Right renal pelvis (tissue), 4 donors: ENCODE measurements around the gene KNDC1. TPM values are rescaled to one million over a fixed set of nuclear protein-coding genes. Genes with fewer than 3 reads are reported as not detected.
"Not testable (repeated sequence)": the region's sequence is repeated elsewhere in the genome, so short reads cannot be mapped to it uniquely, and the experiment has no call there.

Source experiments
- DNase-seq, 4 donors: peaks; one replicate each; pipeline ENCODE4 v3.0.0-alpha.2; 2013; ENCODE audit warnings: low read depth in 4 of 4, low spot score in 3 of 4, missing footprints in 1 of 4
- polyA plus RNA-seq, 4 donors: library from polyadenylated mRNA; unstranded; fragments of 120-200 nt; gene quantifications; one replicate each; pipeline ENCODE4 v1.2.1, GENCODE V29; 2013; ENCODE audit not compliant: insufficient read length in 4 of 4

The KNDC1 gene, protein sequence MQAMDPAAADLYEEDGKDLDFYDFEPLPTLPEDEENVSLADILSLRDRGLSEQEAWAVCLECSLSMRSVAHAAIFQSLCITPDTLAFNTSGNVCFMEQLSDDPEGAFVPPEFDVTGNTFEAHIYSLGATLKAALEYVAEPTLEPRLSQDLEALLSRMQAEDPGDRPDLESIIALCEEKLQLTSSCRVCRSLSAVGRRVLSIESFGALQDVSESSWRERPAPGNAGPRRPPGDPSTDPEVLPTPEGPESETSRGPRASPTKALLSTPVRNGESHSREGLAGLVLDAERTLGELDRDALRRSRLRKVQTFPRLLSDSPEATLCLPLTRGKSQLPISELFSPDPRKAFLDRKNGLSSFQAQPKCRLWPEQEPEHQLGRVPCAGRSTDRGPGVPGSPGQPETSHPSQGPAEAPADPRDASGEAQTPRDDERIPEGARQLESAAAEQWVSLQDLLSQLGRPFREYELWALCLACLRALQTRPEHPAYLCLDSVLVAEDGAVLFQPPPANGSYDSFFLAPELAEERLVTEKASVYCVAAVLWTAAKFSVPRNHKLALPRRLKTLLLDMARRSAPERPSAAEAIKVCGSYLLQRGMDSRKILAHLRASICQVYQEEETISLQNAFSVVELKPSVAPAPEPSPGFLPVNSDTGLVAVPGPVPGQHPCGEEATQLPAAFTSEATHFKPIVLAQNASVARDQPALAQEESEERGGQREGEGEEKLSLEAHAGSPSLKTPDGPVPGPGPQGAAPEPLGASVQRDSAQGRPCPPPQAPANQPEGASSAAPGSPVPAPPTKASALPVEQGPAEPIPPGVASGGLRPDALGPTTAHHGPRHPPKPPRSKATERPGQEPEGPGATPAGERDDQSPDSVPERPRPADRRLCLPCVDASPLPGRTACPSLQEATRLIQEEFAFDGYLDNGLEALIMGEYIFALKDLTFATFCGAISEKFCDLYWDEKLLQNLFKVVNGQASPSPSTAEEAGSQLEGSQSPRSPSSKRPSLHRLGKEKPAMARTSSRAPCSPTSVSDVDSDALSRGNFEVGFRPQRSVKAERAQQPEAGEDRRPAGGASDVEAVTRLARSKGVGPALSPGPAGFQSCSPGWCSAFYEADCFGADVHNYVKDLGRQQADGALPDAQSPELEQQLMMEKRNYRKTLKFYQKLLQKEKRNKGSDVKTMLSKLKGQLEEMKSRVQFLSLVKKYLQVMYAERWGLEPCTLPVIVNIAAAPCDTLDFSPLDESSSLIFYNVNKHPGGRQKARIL (N-terminal part only)
- 1 to 10 TPM; 5.9 to 9.9 (median 7.1) TPM for polyA plus RNA-seq

DNA sequence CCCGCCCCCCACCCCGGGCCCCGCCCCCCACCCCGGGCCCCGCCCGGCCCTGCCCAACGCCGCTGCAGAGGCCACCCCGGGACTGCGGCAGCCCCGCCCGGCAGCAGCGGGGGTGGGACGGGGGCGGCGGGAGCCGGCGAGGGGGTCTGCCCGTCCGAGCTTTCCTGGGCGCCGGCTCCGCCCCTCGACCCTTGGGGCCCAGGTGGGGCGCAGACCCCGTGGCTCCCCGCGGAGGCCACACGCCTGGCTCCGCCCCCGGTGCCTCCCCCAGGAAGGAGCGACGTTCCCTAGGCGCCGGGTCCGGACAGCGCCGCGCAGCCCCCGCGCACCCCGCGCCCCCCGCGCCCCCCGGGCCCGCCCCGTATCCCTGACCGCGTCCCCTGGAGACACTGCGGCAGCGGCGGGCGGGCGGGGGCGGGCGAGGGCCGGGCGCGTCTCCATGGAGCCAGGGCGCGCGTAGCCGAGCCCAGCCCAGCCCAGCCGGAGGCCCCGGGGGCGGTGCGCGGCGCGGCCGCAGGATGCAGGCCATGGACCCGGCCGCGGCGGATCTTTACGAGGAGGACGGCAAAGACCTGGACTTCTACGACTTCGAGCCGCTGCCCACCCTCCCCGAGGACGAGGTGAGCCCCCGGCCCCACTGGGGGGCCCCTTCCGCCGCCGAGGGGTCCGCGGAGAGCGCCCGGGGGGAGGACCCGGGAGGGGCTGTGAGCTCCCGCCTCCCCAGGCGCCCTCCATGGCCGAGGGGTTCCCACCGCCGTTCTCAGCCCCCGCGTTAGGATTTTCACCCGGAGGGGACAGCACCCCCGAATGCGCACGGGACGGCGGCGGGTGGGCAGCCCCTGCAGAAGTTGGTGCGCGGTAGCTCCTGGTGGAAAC is at the start of gene KNDC1:
TSS of gene KNDC1 (plus strand) at position 270 of the 876 bp plus-strand sequence. CDS start at position 519, 249 bp downstream.
- DNase-seq, result no peak

GRCh38 chr10:133110609-133111275 is 49.3 kb upstream of the KNDC1 start:
- DNase-seq, result no peak

- DNase-seq, result not testable (repeated sequence)
Observed at GRCh38 chr10:133111640-133112039, 48.4 kb upstream of the KNDC1 start.

DNA sequence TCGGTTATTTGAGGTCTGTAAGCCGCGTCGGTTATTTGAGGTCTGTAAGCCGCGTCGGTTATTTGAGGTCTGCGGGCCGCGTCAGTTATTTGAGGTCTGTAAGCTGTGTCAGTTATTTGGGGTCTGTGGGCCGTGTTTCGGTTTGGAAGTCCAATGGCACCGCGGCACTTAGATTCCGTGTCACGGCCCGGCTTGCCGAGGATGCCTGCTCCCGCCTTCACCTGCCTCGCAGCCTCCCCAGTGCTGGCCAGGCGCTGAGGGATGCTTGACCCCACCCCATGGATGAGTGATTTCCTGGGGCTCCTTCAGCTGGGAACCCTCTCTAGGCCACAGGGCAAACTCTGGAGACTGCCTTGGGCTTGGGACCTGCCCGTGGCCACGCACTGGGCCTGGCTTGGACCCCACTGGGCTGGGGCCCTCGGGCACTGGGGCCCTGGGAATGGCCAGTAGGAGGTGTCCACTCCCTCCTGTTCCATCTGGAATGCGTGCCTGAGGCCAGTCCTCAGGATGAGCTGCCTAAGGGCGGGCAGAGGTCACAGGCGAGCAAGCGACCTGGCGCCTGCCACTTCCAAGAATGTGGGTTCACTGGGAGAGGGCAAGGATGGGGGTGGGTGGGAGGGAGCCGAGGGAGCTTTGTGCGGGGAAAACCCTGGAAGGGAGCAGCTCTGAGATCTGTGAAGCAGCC is 46.7 kb upstream of the KNDC1 start:
- DNase-seq, result no peak

DNA sequence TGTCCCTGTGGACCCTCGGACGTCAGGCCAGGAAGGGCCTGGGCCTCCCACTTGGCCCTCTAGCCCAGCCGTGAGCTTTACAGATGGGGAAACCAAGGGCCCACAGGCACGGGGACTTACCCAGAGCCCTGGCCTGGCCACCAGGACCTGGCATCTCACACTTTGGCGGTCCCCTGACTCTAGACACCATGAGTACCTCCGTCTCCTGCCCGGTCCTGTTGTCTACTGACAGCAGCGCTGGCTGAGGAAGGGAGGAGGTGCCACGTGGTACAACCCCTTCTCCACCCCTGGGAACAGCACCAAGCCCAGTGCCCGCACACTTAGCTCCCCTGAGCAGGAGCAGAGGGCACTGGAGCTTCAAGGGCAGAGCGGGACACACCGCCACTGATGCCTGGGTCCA is 46.2 kb upstream of the KNDC1 start:
- no peak for DNase-seq

GRCh38 chr10:133114251-133114650 is 45.8 kb upstream of the KNDC1 start:
- no peak for DNase-seq

DNA sequence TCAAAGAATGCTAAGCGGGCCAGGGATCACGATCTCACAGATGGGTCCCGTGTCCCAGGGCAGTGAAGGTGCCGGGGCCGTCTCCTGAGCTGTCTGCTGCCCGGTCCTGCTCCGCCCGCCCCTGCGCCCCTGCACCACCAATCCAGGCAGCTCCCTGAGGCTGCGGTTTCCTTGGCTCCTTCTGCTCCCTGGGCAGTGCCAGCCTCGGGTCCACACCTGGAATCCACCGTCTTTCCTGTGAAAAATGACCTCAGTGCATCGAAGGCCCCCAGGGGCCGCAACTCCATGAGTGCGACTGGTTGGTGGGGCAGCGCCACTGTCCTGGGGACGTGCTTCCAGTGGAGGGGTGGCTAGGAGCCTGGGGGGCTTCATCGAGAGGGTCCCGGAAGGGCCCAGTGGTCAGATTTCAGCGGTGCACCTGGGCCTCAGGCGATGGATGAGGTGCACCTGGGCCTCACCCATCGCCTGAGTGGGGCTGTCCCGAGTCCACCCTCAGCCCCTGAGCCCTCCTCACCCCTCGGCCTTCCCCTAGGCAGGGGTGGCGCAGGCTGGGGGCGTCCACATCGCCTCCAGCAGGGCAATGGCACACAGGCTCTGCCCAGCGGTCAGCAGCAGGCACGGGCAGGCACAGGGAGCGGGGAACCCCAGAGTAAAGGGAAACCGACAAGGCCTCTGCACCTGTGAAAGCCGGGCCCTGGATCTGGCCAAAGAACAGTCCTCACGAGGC is 45.1 kb upstream of the KNDC1 start:
- no peak for DNase-seq

DNA sequence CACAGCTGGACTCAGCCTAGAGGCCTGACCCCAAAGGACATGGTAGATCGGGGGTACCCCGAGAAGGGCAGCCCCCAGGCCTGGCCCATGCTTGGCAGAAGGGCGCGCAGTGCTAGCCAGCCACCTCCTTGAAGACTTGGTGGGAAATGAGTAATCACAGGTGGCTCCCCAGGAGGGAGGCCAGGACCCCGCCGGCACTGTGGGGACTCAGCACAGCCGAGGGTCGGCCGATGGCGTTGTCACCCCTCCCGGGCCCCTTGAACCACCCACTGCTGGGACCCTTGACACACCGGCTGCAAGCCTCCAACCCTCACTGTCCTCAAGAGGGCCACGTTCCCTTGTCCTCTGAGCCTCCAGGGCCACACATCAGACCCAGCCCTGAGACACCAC is 44.6 kb upstream of the KNDC1 start:
- DNase-seq, result no peak

DNA sequence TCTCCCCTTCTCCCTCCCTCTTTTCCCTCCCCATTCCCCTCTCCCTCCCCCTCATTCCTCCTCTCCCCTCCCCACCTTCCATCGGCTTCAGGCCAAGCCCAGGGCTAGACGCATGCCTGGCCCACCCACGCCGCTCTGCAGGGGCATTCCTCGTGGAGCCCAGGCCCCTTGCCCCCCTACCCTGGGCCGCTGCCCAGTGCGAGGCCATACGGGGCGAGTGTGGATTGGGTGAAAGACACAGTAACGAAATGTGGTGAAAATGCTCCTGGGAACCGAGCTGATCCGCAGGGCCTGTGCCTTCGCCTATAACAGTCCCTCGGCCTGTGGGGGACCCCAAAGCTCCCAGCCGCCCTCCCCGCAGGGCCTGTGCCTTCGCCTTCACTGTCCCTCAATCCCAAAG is 44.0 kb upstream of the KNDC1 start:
- DNase-seq, result no peak

- no peak for DNase-seq
Observed at GRCh38 chr10:133116455-133116854, 43.6 kb upstream of the KNDC1 start.

DNA sequence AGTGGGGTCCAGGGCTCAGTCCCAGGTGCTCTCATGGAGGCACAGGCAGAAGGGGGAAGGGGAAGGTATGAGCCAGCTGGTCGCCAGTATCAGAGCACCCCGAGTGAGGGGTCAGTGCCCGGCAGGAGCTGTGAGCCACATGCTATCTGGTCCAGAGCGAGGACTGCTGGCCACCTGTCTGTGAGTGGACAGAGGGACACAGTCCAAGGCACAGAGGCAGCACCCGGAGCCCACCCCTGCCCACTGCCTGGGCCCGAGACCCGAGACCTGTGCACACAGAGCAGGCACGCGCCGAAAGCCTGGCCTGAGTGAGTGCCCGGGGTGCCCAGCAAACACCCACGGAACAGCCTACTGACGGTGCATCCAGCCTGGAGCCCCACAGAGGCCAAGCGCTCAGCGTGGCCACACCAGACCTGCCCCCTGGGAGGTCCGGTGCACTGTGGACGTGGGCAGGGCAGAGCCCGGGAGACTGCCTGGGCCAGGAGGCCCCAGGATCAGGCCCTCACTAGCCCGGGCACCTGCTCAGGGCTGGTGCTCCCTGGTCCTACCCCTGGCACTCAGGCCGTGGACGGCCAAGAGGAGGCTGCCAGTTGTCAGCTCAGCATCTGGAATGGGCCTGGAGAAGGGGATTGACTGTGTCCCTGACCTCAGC is 42.9 kb upstream of the KNDC1 start:
- DNase-seq, result no peak

DNA sequence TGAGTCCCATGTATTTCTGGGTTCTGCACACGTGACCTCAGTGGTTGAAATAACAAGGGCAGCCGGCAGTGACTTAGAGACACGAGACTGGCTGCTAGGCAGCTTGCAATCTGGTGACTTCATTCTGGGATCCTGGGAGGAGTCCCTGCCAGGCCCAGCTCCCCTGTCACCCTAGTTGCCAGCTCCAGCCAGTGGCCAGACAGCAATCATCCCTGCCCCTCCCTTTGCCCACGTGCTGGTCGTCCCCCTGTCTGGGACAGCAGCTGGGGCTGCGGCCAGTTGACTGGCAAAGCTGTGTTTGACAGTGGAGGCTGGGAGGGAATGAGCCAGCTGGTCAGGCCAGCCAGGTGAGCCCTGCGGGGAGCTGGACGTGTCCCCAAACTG is 42.3 kb upstream of the KNDC1 start:
- DNase-seq, result no peak

DNA sequence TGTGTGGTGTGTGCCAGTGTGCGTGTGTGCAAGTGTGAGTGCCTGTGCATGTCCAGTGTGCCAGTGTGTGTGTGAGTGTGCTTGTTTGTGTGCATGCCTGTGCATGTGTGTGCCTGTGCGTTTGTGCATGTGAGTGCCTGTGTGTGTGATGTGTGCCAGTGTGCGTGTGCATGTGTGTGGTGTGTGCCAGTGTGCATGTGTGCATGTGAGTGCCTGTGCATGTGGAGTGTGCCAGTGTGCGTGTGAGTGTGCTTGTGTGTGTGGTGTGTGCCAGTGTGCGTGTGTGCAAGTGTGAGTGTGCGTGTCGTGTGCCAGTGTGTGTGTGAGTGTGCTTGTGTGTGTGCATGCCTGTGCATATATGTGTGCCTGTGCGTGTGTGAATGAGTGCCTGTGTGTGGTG is 38.5 kb upstream of the KNDC1 start:
- no peak for DNase-seq

DNA sequence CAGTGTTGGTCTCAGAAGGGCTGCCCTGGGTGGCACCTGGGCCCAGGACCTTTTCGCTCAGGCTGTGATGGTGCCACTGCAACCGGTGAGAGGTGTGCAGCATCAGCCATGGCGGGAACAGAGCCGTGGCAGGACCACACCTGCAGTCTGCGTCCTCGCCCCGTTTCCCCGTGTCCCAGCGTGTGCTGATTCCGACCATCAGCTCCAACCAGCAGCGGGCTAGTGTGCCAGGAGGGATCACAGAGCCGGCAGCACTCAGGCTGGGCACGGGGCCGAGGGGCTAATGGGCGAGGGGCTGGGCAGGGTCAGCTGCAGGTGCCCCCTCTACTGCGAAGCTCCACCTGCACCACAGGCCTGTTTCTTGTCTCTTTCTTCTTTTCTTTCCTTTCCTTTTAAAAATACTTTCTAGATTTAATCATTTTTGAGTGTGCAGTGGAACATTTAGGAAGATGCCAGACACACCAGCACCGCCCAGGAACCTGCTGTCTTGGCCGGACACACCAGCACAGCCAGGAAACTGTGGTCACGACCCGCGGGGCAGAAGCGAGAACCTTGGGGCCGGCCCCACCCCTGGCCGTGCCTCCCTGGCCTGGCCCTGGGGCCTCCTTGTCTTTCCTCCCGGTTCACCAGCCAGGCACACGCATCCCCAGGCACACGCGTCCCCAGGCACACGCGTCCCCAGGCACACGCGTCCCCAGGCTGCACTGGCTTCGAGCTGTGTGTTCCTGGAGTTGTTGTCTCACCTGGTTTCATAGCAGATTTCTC is 37.7 kb upstream of the KNDC1 start:
- no peak for DNase-seq

- no peak for DNase-seq
Observed at GRCh38 chr10:133123050-133123745, 36.8 kb upstream of the KNDC1 start.

- DNase-seq, result no peak
Observed at GRCh38 chr10:133123746-133124356, 36.2 kb upstream of the KNDC1 start.
